GM19035 (cell line): ENCODE measurements around the gene TELO2.

Source experiments
- ATAC-seq: cut with Tn5 transposase; IDR thresholded peaks from one replicate; pipeline ENCODE4 v1.9.1; 2021; ENCODE audit not compliant: unreplicated experiment

Gene TELO2

DNA sequence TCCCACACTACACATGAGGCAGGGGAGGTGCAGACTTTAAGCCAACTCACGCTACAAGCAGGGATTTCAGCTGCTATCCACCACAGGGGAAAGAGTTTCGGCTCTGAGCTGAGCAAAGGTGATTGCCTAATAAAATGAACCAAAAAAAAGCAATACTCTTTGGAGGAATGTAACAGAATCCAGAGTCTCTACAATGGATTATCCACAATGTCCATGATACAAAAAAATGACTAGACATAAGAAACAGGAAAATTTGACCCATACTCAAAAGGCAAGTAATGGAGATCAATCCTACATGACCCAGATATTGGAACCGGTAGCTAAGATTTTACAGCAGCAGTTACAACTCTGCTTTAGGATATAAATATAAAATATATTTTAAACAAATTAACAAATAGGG, 21.3 kb downstream of the TELO2 start:
- no peak for ATAC-seq

- ATAC-seq: no peak
These were observed 25.5 kb downstream of the TELO2 start for GRCh38 chr16:1518626-1519135.

GRCh38 chr16:1519831-1520230, 26.7 kb downstream of the TELO2 start:
- no peak for ATAC-seq

DNA sequence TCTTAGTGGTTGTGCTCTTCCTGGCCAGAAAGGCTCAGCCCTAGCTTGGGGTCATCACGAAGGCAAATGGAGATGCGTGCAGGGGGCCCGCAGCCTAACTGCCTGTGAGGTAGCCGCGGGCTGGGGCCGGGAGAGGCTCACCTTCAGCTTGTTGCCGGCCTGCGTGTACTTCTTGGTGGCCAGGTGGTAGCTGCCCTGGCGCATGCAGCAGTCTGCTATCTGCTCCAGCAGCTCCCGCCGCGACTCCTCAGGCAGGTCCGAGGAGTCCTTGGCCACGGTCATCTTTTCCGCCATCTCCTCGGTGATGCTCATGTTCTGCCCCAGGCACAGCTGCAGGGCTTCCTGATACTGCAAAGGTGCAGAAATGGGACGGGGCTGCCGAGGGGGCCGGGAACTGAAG, 27.3 kb downstream of the TELO2 start:
- ATAC-seq: no peak

- no peak for ATAC-seq
These were observed 30.6 kb downstream of the TELO2 start for GRCh38 chr16:1523581-1524245.

GRCh38 chr16:1524366-1524765, 31.2 kb downstream of the TELO2 start:
- ATAC-seq: no peak

DNA sequence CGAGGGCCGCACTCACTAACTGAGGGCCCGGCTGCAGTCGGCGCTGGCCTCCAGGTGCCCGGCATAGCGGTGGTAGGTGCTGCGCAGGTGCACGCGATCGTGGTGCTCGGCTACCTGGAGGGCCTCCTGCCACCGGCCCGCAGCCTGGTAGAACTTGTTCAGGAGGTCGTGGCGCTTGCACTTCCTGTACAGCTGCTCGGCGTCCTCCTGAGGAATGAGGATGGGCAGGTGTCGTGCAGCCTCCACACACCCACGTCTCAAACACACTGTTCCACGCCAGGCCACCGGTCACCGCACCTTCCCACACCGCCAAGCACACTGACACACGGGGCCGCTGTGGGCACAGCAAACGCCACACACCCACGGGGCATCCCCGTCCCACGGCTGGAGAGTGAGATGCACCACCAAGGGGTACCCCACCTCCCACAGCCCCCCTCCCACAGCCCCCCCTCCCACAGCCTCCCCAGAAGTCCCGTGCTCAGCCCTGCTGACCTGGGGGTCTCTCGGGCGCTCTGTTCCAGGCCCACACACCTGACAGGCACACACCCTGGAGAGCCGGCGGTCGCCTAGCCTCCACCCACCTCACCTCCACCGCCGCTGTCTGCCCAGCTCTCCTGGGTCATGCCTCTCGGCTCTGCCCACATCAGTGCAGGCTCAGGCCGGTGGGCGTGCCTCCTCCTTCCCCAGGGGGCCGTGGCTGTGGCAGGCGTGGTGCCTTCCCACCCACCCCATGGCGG, 32.9 kb downstream of the TELO2 start:
- ATAC-seq: no peak

DNA sequence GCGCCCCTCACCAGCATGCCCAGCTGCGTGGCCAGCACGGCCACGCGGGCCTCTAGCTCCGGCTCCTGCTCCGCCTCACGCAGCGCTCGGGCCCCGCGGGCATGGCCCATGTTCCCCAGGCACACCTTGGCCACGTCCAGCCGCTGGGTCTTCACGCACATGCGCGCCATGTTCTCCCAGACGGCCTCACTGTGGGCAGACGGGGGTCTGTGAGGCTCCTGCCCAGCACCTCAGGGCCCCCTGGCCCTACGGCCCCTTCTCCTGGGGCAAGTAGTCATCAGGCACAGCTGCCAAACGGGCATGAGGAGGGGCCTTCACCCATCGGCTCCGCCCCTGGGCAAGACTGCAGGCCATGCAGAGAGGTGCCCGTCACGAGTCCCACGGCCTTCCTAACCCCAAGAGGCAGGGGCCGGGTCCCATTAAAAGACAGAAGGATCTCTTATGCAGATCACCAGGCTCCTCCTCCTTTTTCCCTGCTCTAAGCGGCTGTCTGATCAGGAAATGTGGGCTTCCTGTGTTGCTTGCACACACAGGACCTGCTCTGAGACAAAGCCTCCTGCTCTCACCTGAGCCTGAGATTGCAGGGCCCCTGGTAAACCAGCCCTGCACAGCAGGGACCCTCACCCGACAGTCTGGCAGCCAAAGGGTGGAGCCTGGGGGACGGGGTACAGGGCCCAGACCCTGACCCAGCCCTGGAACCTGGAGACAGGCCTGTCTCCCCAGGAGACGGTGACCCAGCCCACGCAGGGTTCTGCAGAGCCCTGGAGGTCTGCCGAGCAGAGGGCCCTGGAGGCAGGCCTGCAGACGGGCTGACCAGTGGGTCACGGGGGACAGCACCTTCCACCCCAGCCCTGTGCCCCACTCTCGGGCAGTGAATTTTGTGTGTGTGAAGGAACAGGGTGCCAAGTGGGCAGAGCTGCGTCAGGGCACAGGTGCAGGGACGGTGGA, 33.7 kb downstream of the TELO2 start:
- ATAC-seq: no peak

DNA sequence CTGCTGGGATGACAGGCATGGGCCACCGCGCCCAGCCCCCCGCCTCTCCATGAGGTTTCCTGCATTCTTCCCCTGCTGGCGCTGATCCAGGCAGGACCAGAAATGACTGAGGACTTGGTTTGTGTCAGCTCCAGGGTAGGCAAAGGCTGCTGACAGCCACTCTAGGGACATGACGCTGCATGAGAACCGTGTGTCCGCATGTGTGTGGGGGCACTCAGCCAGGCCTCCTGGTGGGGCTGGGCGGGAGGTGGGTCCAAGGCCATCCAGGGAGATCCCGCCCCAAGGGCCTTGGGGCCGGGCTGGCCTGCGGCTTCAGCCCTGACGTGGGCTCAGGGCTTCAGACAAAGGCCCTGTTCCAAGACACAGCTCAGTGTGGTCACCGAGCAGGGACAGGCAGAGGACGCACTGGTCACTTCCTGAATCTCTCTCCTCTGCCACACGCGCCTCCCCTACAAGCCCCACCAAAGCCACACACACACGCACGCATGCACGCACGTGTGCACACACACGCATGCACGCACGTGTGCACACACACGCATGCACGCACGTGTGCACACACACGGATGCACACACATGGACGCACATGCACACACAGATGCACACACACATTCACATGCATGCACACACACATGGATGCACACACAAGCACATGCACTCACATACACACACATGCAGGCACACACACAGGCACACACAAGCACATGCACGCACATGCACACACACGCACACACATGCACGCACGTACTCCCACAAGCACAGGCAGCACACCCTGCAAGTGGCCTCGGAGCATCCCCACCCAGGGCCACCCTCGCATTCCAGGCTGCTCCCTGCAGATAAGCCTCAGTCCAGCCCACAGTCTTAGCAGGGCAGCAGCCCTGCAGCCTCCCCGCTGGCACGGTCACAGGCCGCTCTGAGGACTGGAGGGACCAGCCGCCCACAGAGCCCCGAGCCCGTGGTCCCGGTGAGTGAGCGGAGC, 35.0 kb downstream of the TELO2 start:
- ATAC-seq: no peak

GRCh38 chr16:1528921-1529537, 35.9 kb downstream of the TELO2 start:
- ATAC-seq: no peak

- no peak for ATAC-seq
These were observed 37.3 kb downstream of the TELO2 start for GRCh38 chr16:1530349-1530882.

DNA sequence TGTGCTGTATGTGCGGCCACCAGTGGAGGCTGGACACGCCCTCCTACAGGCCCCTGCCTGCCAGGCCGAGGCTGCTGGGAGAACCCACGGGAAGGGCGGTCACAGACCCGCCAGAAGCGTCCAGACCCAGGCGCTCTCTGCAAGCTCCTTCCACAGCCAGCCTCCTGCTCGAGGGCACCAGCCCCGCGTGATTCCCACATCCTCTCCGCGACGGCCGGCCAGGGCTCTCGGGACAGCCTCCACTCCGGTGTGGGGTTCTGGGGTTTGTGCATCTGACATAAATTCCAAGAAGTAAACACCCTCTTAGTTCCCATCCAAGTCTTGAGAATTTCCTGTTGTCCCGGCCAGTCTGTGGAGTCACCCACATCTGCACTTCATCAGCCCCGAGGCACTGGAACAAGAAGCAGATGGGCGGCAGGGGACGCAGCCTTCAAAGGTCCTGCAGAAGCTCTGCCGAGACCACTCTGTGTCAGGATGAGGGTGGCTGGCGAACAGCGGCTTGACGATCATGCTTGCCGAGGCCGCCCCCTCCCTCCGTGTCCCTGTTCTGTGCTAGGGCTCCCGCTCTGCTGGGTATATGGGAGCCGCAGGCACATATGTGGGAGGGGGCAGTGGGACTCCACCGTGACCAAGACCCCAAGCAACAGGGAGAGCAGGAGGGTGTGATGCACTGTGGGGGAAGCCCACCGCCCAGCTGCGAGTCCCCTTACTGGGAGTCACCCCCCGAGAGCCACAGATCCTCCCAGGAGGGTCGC, 37.9 kb downstream of the TELO2 start:
- no peak for ATAC-seq

DNA sequence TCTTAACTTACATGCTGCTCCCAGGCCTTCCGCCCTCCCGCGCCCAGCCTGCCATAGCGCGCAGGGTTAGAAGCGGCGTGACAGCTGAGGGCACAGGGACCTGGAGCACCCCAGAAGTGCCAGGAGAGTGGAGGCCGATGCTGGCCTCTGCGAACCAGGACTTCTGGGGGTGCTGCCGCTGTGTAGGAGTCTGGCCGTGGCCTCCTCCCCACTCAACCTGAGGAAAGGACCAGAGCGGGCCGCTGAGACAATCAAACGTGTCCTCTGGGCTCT, 38.4 kb downstream of the TELO2 start:
- no peak for ATAC-seq

DNA sequence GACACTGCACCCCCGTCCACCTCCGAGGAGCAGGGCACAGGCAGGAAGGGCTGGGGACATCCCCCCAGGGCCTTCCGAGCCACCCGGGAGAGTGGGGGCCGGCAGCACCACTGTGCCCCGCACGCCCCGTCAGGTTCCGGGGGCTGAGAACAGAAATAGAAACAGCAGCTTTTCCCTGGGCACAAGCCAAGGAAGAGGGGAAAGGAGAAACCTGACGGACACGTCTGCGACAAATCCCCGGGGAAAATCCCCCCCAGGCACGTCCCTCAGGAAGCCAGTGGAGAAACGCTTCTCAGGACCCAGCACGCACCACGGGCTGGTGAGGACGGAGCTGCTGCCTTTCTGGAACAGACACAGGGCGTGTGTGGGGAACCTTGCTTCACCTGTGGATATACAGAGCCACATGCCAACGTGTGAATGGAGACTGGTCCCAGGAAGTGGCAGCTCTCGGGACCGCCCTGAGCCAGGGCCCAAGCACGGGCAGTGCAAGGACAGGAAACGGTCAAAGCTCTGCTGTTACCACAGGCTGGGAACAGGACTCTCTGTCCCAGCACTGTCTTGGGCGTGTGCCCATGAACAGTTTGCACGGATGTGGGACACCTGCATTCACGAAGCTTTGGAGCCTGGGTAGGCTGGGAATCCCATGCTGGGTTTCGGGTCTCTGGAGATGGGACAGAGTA, 39.1 kb downstream of the TELO2 start:
- ATAC-seq: no peak

GRCh38 chr16:1532771-1533170, 39.6 kb downstream of the TELO2 start:
- no peak for ATAC-seq

DNA sequence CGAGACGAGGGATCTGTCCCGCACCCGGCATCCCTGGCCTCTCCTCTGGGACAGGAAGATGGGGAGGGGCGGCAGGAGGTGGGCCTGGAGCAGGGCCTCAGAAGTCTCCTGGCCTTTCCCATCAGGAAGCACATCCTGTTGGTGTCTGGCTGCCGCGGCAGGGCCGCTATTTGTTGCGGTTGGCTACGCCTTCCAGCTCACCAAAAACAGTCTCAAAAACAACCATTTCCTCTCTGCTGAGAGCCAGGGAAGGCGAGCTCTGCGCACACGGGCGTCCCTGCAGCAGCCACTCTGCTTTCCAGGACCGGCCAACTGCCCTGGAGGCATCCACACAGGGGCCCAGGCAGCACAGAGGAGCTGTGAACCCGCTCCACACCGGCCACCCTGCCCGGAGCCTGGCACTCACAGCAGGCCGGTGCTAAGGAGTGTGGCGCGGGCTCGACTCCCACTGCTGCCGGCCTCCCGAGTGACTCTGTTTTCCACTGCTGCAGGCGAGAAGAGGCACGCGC, 40.3 kb downstream of the TELO2 start, which contains the start of gene TMEM204:
Gene TMEM204, plus strand, starts transcription at position 224 of the 509 bp plus-strand sequence. CDS start 610 bp downstream, outside the sequence.
- ATAC-seq: no peak

DNA sequence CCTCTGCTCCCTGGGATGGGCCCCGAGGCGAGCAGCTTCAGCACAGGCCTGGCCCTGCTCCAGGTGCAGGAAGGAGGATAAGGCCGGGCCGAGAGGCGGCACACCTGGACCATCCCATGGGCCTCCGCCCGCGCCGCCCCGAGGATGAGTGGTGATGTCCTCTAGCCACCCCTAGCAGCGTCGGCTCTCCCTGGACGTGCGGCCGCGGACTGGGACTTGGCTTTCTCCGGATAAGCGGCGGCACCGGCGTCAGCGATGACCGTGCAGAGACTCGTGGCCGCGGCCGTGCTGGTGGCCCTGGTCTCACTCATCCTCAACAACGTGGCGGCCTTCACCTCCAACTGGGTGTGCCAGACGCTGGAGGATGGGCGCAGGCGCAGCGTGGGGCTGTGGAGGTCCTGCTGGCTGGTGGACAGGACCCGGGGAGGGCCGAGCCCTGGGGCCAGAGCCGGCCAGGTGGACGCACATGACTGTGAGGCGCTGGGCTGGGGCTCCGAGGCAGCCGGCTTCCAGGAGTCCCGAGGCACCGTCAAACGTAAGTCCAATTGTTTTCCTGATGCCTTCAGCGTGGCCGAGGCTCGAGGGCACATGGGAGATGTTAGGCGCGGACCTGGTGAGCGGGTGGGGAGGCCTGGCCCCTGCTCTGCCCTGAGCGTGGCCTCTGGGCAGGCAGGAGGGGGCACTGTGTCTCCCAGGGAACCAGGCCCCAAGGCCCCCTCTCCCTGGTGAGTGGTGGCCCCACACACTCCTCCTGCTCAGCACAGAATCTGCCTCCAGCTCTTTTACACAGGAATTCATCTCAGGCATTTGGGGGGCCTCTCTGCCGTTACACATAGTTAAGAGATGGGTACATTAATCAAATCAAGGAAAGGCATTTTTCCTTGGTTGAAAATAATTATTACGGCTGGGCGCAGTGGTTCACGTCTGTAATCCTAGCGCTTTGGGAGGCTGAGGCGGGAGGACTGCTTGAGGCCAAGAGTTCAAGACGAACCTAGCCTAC, 41.2 kb downstream of the TELO2 start:
- ATAC-seq: no peak
